Fibroblast of lung (primary cell): Measurements from ENCODE around the gene CBL. TPM values are rescaled to one million over a fixed set of nuclear protein-coding genes. Genes with fewer than 3 reads are reported as not detected.
A peak's percentile ranks its signal among the peaks of the same experiment; 100 is the strongest.

Experiments
- DNase-seq, 2 donors: peaks; one replicate each; pipeline versions ENCODE4 v3.0.0 to v3.0.0-alpha.2; 2010; ENCODE audit warnings: low read depth in 2 of 2
- H2AFZ ChIP-seq: 2 replicates; pipeline ENCODE4 v1.5.1; 2012; ENCODE audit warnings: low read length, control low read depth, inconsistent platforms
- H3K27ac ChIP-seq: 2 replicates; pipeline ENCODE4 v1.5.1; 2011; ENCODE audit warnings: low read length, control low read depth; ENCODE audit not compliant: insufficient read depth
- H3K27me3 ChIP-seq: 2 replicates; pipeline ENCODE4 v1.5.1; 2011; ENCODE audit warnings: mild to moderate bottlenecking, low read length; ENCODE audit not compliant: control insufficient read depth, insufficient read depth
- H3K36me3 ChIP-seq: 2 replicates; pipeline ENCODE4 v1.5.1; 2011; ENCODE audit warnings: low read length; ENCODE audit not compliant: control insufficient read depth, insufficient read depth
- H3K4me1 ChIP-seq: 2 replicates; pipeline ENCODE4 v1.5.1; 2011; ENCODE audit warnings: low read length; ENCODE audit not compliant: control insufficient read depth, insufficient read depth; ENCODE audit errors: extremely low read depth
- H3K4me2 ChIP-seq: 2 replicates; pipeline ENCODE4 v1.5.1; 2011; ENCODE audit warnings: low read length, control low read depth; ENCODE audit not compliant: insufficient read depth; ENCODE audit errors: extremely low read depth
- H3K4me3 ChIP-seq, 4 experiments: fragments of 200-600 bp in 1 of 4; sonication (generic) in 1 of 4; replicated peaks in 1 of 4; 2 replicates each; pipeline ENCODE4 v1.5.1; 2011 to 2016; ENCODE audit warnings: low read length in 4 of 4, low read depth in 3 of 4, mild to moderate bottlenecking in 3 of 4, control low read depth in 2 of 4, inconsistent platforms in 1 of 4, mixed read lengths in 1 of 4; ENCODE audit not compliant: insufficient read depth in 1 of 4; ENCODE audit errors: control extremely low read depth in 1 of 4
- H3K79me2 ChIP-seq: 2 replicates; pipeline ENCODE4 v1.5.1; 2012; ENCODE audit warnings: mild to moderate bottlenecking, low read length, inconsistent platforms; ENCODE audit not compliant: control insufficient read depth, insufficient read depth
- H3K9ac ChIP-seq: 2 replicates; pipeline ENCODE4 v1.5.1; 2011; ENCODE audit warnings: mild to moderate bottlenecking, low read length, control low read depth; ENCODE audit not compliant: insufficient read depth
- H3K9me3 ChIP-seq: 2 replicates; pipeline ENCODE4 v1.5.1; 2012; ENCODE audit warnings: low read depth, low read length; ENCODE audit not compliant: control insufficient read depth, insufficient read depth
- H4K20me1 ChIP-seq: 2 replicates; pipeline ENCODE4 v1.5.1; 2011; ENCODE audit warnings: low read length; ENCODE audit not compliant: control insufficient read depth, insufficient read depth; ENCODE audit errors: extremely low read depth
- CTCF ChIP-seq, 2 donors: IDR thresholded peaks in 1 of 2; conservative IDR thresholded peaks in 1 of 2; 1 replicate in 1 of 2; 2 replicates in 1 of 2; pipeline ENCODE4 v1.5.1; 2011 to 2012; ENCODE audit warnings: low read length in 2 of 2, control low read depth in 1 of 2, inconsistent platforms in 1 of 2, low read depth in 1 of 2, mild to moderate bottlenecking in 1 of 2
- EZH2 ChIP-seq: IDR thresholded peaks from 2 replicates; pipeline ENCODE4 v1.5.1; 2012; ENCODE audit warnings: low read length, control low read depth, mild to moderate bottlenecking; ENCODE audit errors: missing control alignments
- polyA plus RNA-seq, 2 donors: library from polyadenylated mRNA; depleted of rRNA in 1 of 2; stranded (reverse) in 1 of 2; unstranded in 1 of 2; fragments of >200 nt; gene quantifications; 2 replicates each; pipeline ENCODE4 v1.2.1, GENCODE V29; 2011 to 2012; ENCODE audit warnings: missing spikeins in 1 of 2
- total RNA-seq: library from RNA; depleted of rRNA; stranded (reverse); fragments of >200 nt; gene quantifications from 2 replicates; pipeline ENCODE4 v1.2.1, GENCODE V29; 2014

CBL gene
- total and polyA plus RNA-seq, 2 donors (not counting 1 experiment from before 2014, with no cell fraction given), result 11.1 to 12.4 TPM

GRCh38 chr11:119303227-119303718 lies 97.1 kb downstream of the CBL start:
- peaks cover 5% of the 10 kb centered on the region for H3K4me1 ChIP-seq

GRCh38 chr11:119305556-119306372 lies 99.6 kb downstream of the CBL start:
- peaks cover 5% of the 10 kb centered on the region for H3K4me1 ChIP-seq
- DNase-seq, result no peak
- H3K79me2 ChIP-seq, result no peaks in the 10 kb centered on the region
- H2AFZ ChIP-seq, result no peak overlapping the region
- no peak overlapping the region for H3K4me3 ChIP-seq
- H4K20me1 ChIP-seq, result no peaks in the 10 kb centered on the region
- H3K27me3 ChIP-seq, result no peaks in the 10 kb centered on the region
- H3K36me3 ChIP-seq, result peaks cover 7% of the 10 kb centered on the region
- no peak overlapping the region for H3K9ac ChIP-seq
- H3K4me2 ChIP-seq, result no peak overlapping the region
- no peaks in the 10 kb centered on the region for H3K9me3 ChIP-seq
- no peak overlapping the region for H3K27ac ChIP-seq
- TF ChIP-seq CTCF (conservative IDR thresholded peaks at IDR 0.05 in 1 of 2, IDR thresholded peaks at IDR 0.05 in 1 of 2; ENCODE audit: low read depth in 1 of 2, low read length in 2 of 2) (no peak), EZH2 (no peak)

More at GRCh38 chr11:119303227-119303718, 97.1 kb downstream of the CBL start:
- Histone ChIP-seq H3K9me3 (no peaks in the 10 kb centered on the region), H3K4me3 (no peak overlapping the region), H3K27ac (no peak overlapping the region), H4K20me1 (no peaks in the 10 kb centered on the region), H3K27me3 (no peaks in the 10 kb centered on the region), H3K36me3 (peaks cover 7% of the 10 kb centered on the region), H3K4me2 (no peak overlapping the region), H3K79me2 (no peaks in the 10 kb centered on the region), H3K9ac (no peak overlapping the region), H2AFZ (no peak overlapping the region)
- no peak for DNase-seq
- TF ChIP-seq EZH2, result no peak

- peaks cover 8% of the 10 kb centered on the region for H3K36me3 ChIP-seq
- H3K9ac ChIP-seq, result no peak overlapping the region
- peaks cover 5% of the 10 kb centered on the region for H3K4me1 ChIP-seq
- no peaks in the 10 kb centered on the region for H3K79me2 ChIP-seq
- DNase-seq, result peak; percentile 15 to 27
- no peaks in the 10 kb centered on the region for H3K27me3 ChIP-seq
- no peak overlapping the region for H3K4me3 ChIP-seq
- no peaks in the 10 kb centered on the region for H4K20me1 ChIP-seq
- no peak for TF ChIP-seq EZH2
- TF ChIP-seq CTCF (conservative IDR thresholded peaks at IDR 0.05 in 1 of 2, IDR thresholded peaks at IDR 0.05 in 1 of 2; ENCODE audit: low read depth in 1 of 2, low read length in 2 of 2), result no peak
- no peaks in the 10 kb centered on the region for H3K9me3 ChIP-seq
- H2AFZ ChIP-seq, result no peak overlapping the region
- peak overlapping the region; percentile 29 for H3K27ac ChIP-seq
- no peak overlapping the region for H3K4me2 ChIP-seq
These were observed 100.3 kb downstream of the CBL start for GRCh38 chr11:119306373-119306890.
